Heart left ventricle (tissue), 16 donors: ENCODE results near the gene PRDM16. TPM values are rescaled to one million over a fixed set of nuclear protein-coding genes. Genes with fewer than 3 reads are reported as not detected.
A peak's percentile ranks its signal among the peaks of the same experiment; 100 is the strongest.

Experiments used
- ATAC-seq, 4 donors: fragments of 200-7000 bp; cut with Tn5 transposase; one replicate each; pipeline ENCODE4 v1.9.1; 2020 to 2022; ENCODE audit warnings: moderate library complexity in 4 of 4, mild to moderate bottlenecking in 3 of 4, moderate number of reproducible peaks in 1 of 4
- DNase-seq, 5 donors: peaks; one replicate each; pipeline ENCODE4 v3.0.0-alpha.2; 2020
- H3K27ac ChIP-seq, 12 donors: fragments of 200-600 bp; sonication (generic) in 4 of 12; one replicate each; pipeline versions ENCODE4 v1.5.0 to v1.8.0; 2016 to 2022; ENCODE audit warnings: mild to moderate bottlenecking in 2 of 12
- H3K27me3 ChIP-seq, 9 donors: fragments of 200-600 bp; sonication (generic) in 2 of 9; one replicate each; pipeline versions ENCODE4 v1.5.1 to v1.8.0; 2016 to 2022; ENCODE audit warnings: mild to moderate bottlenecking in 3 of 9
- H3K36me3 ChIP-seq, 9 donors: fragments of 200-600 bp; sonication (generic) in 2 of 9; one replicate each; pipeline versions ENCODE4 v1.5.0 to v1.8.0; 2018 to 2022; ENCODE audit warnings: mild to moderate bottlenecking in 2 of 9
- H3K4me1 ChIP-seq, 12 donors: fragments of 200-600 bp; sonication (generic) in 4 of 12; one replicate each; pipeline versions ENCODE4 v1.5.0 to v1.8.0; 2016 to 2022; ENCODE audit warnings: mild to moderate bottlenecking in 3 of 12
- H3K4me3 ChIP-seq, 12 donors: fragments of 200-600 bp; sonication (generic) in 4 of 12; one replicate each; pipeline versions ENCODE4 v1.5.0 to v1.8.0; 2017 to 2022; ENCODE audit warnings: mild to moderate bottlenecking in 9 of 12, moderate library complexity in 4 of 12
- H3K9me3 ChIP-seq, 12 donors: fragments of 200-600 bp; sonication (generic) in 4 of 12; one replicate each; pipeline versions ENCODE4 v1.5.0 to v1.8.0; 2016 to 2022; ENCODE audit warnings: mild to moderate bottlenecking in 1 of 12
- CTCF ChIP-seq, 12 donors: fragments of 200-600 bp; sonication (generic) in 4 of 12; IDR thresholded peaks; one replicate each; pipeline versions ENCODE4 v1.5.0 to v1.8.0; 2018 to 2022; ENCODE audit warnings: antibody characterized with exemption in 12 of 12, mild to moderate bottlenecking in 5 of 12
- POLR2A ChIP-seq, 2 donors: fragments of 450-650 bp; IDR thresholded peaks; one replicate each; pipeline ENCODE4 v1.6.1; 2017; ENCODE audit warnings: antibody characterized with exemption in 2 of 2, mild to moderate bottlenecking in 2 of 2, moderate library complexity in 2 of 2
- WGBS, 4 donors: extraction: QIAGEN DNeasy Blood & Tissue Kit in 2 of 4; methylation state at CpG; one replicate each; pipeline versions ENCODE4 v1.1.5 to v1.1.7; 2013 to 2018; 5-methylcytosine and 5-hydroxymethylcytosine counted together
- intact Hi-C, 10 donors: fragments of 100-400 bp; cut with DNase I; formaldehyde crosslinking; loops; one replicate each; pipeline versions ENCODE4 v1.11.1 to v1.14.2; 2022
- polyA plus RNA-seq, 2 donors: library from polyadenylated mRNA; stranded (reverse); fragments of 200-250 nt; gene quantifications; one replicate each; pipeline ENCODE4 v1.2.3, GENCODE V29; 2013
- total RNA-seq, 9 donors: library from RNA; depleted of rRNA in 2 of 9; stranded (reverse); fragments of >200 nt in 2 of 9; fragmentation: NEBNext Ultra II Directional in 3 of 9; extraction: Animal tissue kit (Norgen Biotek cat#: 25700) in 3 of 9; gene quantifications; one replicate each; pipeline versions ENCODE4 v1.1.0 to v1.2.4, GENCODE V29; 2016 to 2023
- donor health status: ischemic (EF 13 %, LVEDD 7.1; RV severe dilation, severe dysfunction).
- donor health status: healthy with polysubstance abuse.
- donor health status: DM: no; HTN: yes; CAD: no.
- donor health status: DM: no; HTN: no; CAD: no.
- donor health status: ischemic (EF 25% LVEDD 6.9; RV normal size, moderate dysfunction).
- donor health status: ischemic (EF 25% LVEDD 5.7; RV mildly dilated, moderate dysfunction).
- donor health status: healthy.
- donor health status: DM: yes; HTN: yes; CAD: no.
- donor health status: ischemic (EF 35%, LVEDD 5.7; RV mildly dilated, moderate dysfunction).
- donor health status: nonischemic (EF 11% LVEDD 7.7; RV severe dilation, severe dysfunction).
- donor health status: DM: yes; HTN: yes; CAD: no.
- donor health status: PGD.
- donor health status: ischemic (EF 29% LVEDD 5.4; RV normal size, mild dysfunction).
- donor health status: nonischemic (EF 23%, LVEDD 6.1; RV moderate dilation, normal function).

Gene PRDM16
- total and polyA plus RNA-seq, 11 donors, result 6.0 to 22.7 (median 14.0) TPM

GRCh38 chr1:3190256-3191041 lies 121.4 kb downstream of the PRDM16 start:
- Histone ChIP-seq H3K36me3 (peaks cover 0 to 5% (median 0%) of the 10 kb centered on the region in 9 donors), H3K27me3 (no peaks in the 10 kb centered on the region), H3K4me3 (no peak overlapping the region), H3K9me3 (no peaks in the 10 kb centered on the region), H3K4me1 (peaks cover 0 to 43% (median 25%) of the 10 kb centered on the region in 12 donors), H3K27ac (no peak overlapping the region)
- intact Hi-C loops, result loop anchor here in 1 of 10 donors (2.0 kb wide), 1 partner anchor 16 kb away; no protein-coding TSS in a partner anchor
- no peak for TF ChIP-seq CTCF (IDR thresholded peaks at IDR 0.05)
- no peak for TF ChIP-seq POLR2A (IDR thresholded peaks at IDR 0.05)
- no peak for DNase-seq
- no peak for ATAC-seq
- 79 to 85% (median 81%) methylated on average over 29 to 32 of the region's 32 CpGs for WGBS, 4 donors

- Histone ChIP-seq H3K27me3 (no peaks in the 10 kb centered on the region), H3K27ac (no peak overlapping the region), H3K36me3 (peaks cover 0 to 5% (median 0%) of the 10 kb centered on the region in 9 donors), H3K4me3 (no peak overlapping the region), H3K4me1 (peaks cover 0 to 42% (median 19%) of the 10 kb centered on the region in 12 donors), H3K9me3 (no peaks in the 10 kb centered on the region)
- TF ChIP-seq CTCF (IDR thresholded peaks at IDR 0.05) (no peak), POLR2A (IDR thresholded peaks at IDR 0.05) (no peak)
- DNase-seq (no peak), ATAC-seq (no peak)
- intact Hi-C loops, result no loop called here
- 81 to 95% (median 89%) methylated on average over 4 to 6 of the region's 6 CpGs for WGBS, 4 donors
Measured at GRCh38 chr1:3192361-3192760, 123.4 kb downstream of the PRDM16 start.

GRCh38 chr1:3192825-3193224 lies 123.8 kb downstream of the PRDM16 start:
- no peaks in the 10 kb centered on the region for H3K9me3 ChIP-seq
- TF ChIP-seq CTCF (IDR thresholded peaks at IDR 0.05) (no peak), POLR2A (IDR thresholded peaks at IDR 0.05) (no peak)
- WGBS, 4 donors, result 91 to 94% (median 93%) methylated on average over 9 to 18 of the region's 18 CpGs
- ATAC-seq (no peak), DNase-seq (no peak)
- no peaks in the 10 kb centered on the region for H3K27me3 ChIP-seq
- no peak overlapping the region for H3K4me3 ChIP-seq
- H3K27ac ChIP-seq, result peak overlapping the region in 1 of 12 donors; percentile 43
- peaks cover 0 to 5% (median 0%) of the 10 kb centered on the region in 9 donors for H3K36me3 ChIP-seq
- H3K4me1 ChIP-seq, result peaks cover 0 to 42% (median 14%) of the 10 kb centered on the region in 12 donors
- intact Hi-C loops, result no loop called here

GRCh38 chr1:3193811-3194210 lies 124.8 kb downstream of the PRDM16 start:
- Histone ChIP-seq H3K9me3 (no peaks in the 10 kb centered on the region), H3K27me3 (no peaks in the 10 kb centered on the region), H3K27ac (peak overlapping the region in 3 of 12 donors; percentile 24 to 66 (median 48)), H3K4me1 (peaks cover 0 to 42% (median 16%) of the 10 kb centered on the region in 12 donors), H3K4me3 (no peak overlapping the region), H3K36me3 (peaks cover 0 to 5% (median 0%) of the 10 kb centered on the region in 9 donors)
- no peak for TF ChIP-seq POLR2A (IDR thresholded peaks at IDR 0.05)
- no peak for TF ChIP-seq CTCF (IDR thresholded peaks at IDR 0.05)
- ATAC-seq, result no peak
- intact Hi-C loops, result no loop called here
- DNase-seq, result no peak
- 40 to 79% (median 64%) methylated on average over 4 to 11 of the region's 11 CpGs for WGBS, 4 donors
